ENCODE data around the gene DEFB112.

DNA sequence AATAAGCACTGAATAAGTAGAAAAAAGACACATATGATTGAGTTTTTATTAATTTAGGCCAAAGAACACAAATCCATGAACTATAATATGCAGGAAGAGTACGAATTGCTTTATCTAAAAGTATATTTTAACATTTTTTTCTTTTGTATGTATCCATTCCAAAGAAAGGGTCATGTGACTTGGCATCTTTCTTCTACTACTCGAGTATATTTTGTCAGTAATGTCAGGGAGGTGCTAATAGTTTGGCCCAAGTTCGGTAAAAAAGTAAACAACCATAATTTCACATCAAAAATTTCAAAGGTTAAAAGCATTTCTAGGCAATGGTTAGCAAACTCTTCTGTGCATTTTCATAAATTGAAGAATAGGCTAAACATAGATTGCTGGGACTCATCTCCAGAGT lies 46.6 kb downstream of the DEFB112 start:
- TF ChIP-seq EZH2phosphoT487 (conservative IDR thresholded peaks at IDR 0.05; ENCODE audit: low read length), result no peak
- TF ChIP-seq, protein P1, sequence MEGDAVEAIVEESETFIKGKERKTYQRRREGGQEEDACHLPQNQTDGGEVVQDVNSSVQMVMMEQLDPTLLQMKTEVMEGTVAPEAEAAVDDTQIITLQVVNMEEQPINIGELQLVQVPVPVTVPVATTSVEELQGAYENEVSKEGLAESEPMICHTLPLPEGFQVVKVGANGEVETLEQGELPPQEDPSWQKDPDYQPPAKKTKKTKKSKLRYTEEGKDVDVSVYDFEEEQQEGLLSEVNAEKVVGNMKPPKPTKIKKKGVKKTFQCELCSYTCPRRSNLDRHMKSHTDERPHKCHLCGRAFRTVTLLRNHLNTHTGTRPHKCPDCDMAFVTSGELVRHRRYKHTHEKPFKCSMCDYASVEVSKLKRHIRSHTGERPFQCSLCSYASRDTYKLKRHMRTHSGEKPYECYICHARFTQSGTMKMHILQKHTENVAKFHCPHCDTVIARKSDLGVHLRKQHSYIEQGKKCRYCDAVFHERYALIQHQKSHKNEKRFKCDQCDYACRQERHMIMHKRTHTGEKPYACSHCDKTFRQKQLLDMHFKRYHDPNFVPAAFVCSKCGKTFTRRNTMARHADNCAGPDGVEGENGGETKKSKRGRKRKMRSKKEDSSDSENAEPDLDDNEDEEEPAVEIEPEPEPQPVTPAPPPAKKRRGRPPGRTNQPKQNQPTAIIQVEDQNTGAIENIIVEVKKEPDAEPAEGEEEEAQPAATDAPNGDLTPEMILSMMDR (IDR thresholded peaks at IDR 0.05; ENCODE audit: insufficient read depth, low read length, poor library complexity, severe bottlenecking), result no peak
